Measurements from ENCODE around the gene SYT1.

SYT1 gene

GRCh38 chr12:79415321-79415720, 550.7 kb downstream of the SYT1 start:
- no peak for TF ChIP-seq CTCF (IDR thresholded peaks at IDR 0.05; ENCODE audit: insufficient read depth, missing control alignments)
- FAIRE-seq (peak; percentile 48), DNase-seq (ENCODE audit: insufficient read length, low spot score) (no peak)

GRCh38 chr12:79415746-79416435, 551.3 kb downstream of the SYT1 start:
- DNase-seq (ENCODE audit: insufficient read length, low spot score) (no peak), FAIRE-seq (no peak)
- TF ChIP-seq CTCF (IDR thresholded peaks at IDR 0.05; ENCODE audit: insufficient read depth, missing control alignments), result no peak

GRCh38 chr12:79420146-79420618, 555.6 kb downstream of the SYT1 start:
- FAIRE-seq (no peak), DNase-seq (ENCODE audit: insufficient read length, low spot score) (no peak)
- TF ChIP-seq CTCF (IDR thresholded peaks at IDR 0.05; ENCODE audit: insufficient read depth, missing control alignments), result peak; percentile 36

- TF ChIP-seq CTCF (IDR thresholded peaks at IDR 0.05; ENCODE audit: insufficient read depth, missing control alignments), result no peak
- FAIRE-seq, result no peak
- no peak for DNase-seq (ENCODE audit: insufficient read length, low spot score)
These were observed 556.7 kb downstream of the SYT1 start for GRCh38 chr12:79421236-79421740.

GRCh38 chr12:79422060-79422812, 557.7 kb downstream of the SYT1 start:
- DNase-seq (ENCODE audit: insufficient read length, low spot score) (no peak), FAIRE-seq (peak; percentile 55)
- TF ChIP-seq CTCF (IDR thresholded peaks at IDR 0.05; ENCODE audit: insufficient read depth, missing control alignments), result no peak

- no peak for TF ChIP-seq CTCF (IDR thresholded peaks at IDR 0.05; ENCODE audit: insufficient read depth, missing control alignments)
- FAIRE-seq, result no peak
- DNase-seq (ENCODE audit: insufficient read length, low spot score), result no peak
These were observed 559.0 kb downstream of the SYT1 start for GRCh38 chr12:79423560-79423959.

Measured in D721Med (cell line).